ENCODE results near the gene SLC37A1.

SLC37A1 gene

GRCh38 chr21:42571391-42572150, 57.9 kb downstream of the SLC37A1 start:
- no peak overlapping the region for H3K4me3 ChIP-seq (ENCODE audit: low read depth, low read length)
- TF ChIP-seq CTCF (IDR thresholded peaks at IDR 0.05; ENCODE audit: low read depth, low read length) = no peak

- no peak overlapping the region for H3K4me3 ChIP-seq (ENCODE audit: low read depth, low read length)
- TF ChIP-seq CTCF (IDR thresholded peaks at IDR 0.05; ENCODE audit: low read depth, low read length) = no peak
These were observed 59.3 kb downstream of the SLC37A1 start for GRCh38 chr21:42572906-42573495.

GRCh38 chr21:42574234-42575027, 60.8 kb downstream of the SLC37A1 start:
- TF ChIP-seq CTCF (IDR thresholded peaks at IDR 0.05; ENCODE audit: low read depth, low read length) = peak; percentile 48; the same call in 1 of the 2 replicates
- H3K4me3 ChIP-seq (ENCODE audit: low read depth, low read length) = no peak overlapping the region

- TF ChIP-seq CTCF (IDR thresholded peaks at IDR 0.05; ENCODE audit: low read depth, low read length) = no peak
- H3K4me3 ChIP-seq (ENCODE audit: low read depth, low read length) = no peak overlapping the region
These were observed 61.5 kb downstream of the SLC37A1 start for GRCh38 chr21:42575111-42575510.

GRCh38 chr21:42576639-42577038, 63.0 kb downstream of the SLC37A1 start:
- no peak for TF ChIP-seq CTCF (IDR thresholded peaks at IDR 0.05; ENCODE audit: low read depth, low read length)
- H3K4me3 ChIP-seq (ENCODE audit: low read depth, low read length) = no peak overlapping the region

GRCh38 chr21:42578034-42578433, 64.4 kb downstream of the SLC37A1 start:
- no peak overlapping the region for H3K4me3 ChIP-seq (ENCODE audit: low read depth, low read length)
- TF ChIP-seq CTCF (IDR thresholded peaks at IDR 0.05; ENCODE audit: low read depth, low read length) = no peak
